Stimulated activated effector memory CD8-positive, alpha-beta T cell treated with anti-CD3 and anti-CD28 coated beads, Interleukin-12 subunit alpha, Interleukin-12 subunit beta, amount 100 ng/mL, for 72 hours (primary cell): ENCODE results near the gene KRT72.

Experiments
- ATAC-seq: fragments of 150-1000 bp; cut with Tn5 transposase; 2 replicates; pipeline ENCODE4 v1.10.0; 2021
- DNase-seq, 2 donors: peaks; one replicate each; pipeline ENCODE4 v3.0.0; 2021 to 2022; ENCODE audit warnings: low spot score in 2 of 2
- H3K27ac Mint-ChIP-seq: one replicate; pipeline ENCODE4 v1.8.0; 2022; ENCODE audit warnings: mild to moderate bottlenecking, mixed read lengths
- H3K36me3 Mint-ChIP-seq: one replicate; pipeline ENCODE4 v1.8.0; 2022; ENCODE audit warnings: mild to moderate bottlenecking, mixed read lengths
- H3K4me1 Mint-ChIP-seq: one replicate; pipeline ENCODE4 v1.8.0; 2022; ENCODE audit warnings: mixed read lengths
- H3K4me3 Mint-ChIP-seq: one replicate; pipeline ENCODE4 v1.8.0; 2022; ENCODE audit warnings: mild to moderate bottlenecking, mixed read lengths
- H3K9me3 Mint-ChIP-seq: one replicate; pipeline ENCODE4 v1.8.0; 2022; ENCODE audit warnings: mixed read lengths

The KRT72 gene

GRCh38 chr12:52617403-52617785 is 16.1 kb upstream of the KRT72 start:
- ATAC-seq = no peak
- Mint-ChIP-seq H3K4me3 (no peak overlapping the region), H3K36me3 (no peaks in the 10 kb centered on the region), H3K4me1 (peaks cover 21% of the 10 kb centered on the region), H3K9me3 (no peaks in the 10 kb centered on the region), H3K27ac (peak overlapping the region; percentile 13)
- DNase-seq = peak in 1 of 2 donors; percentile 30

GRCh38 chr12:52616680-52617402 is 15.6 kb upstream of the KRT72 start:
- peaks cover 22% of the 10 kb centered on the region for H3K4me1 Mint-ChIP-seq
- peak in 1 of 2 donors; percentile 32 for DNase-seq
- no peak for ATAC-seq
- no peaks in the 10 kb centered on the region for H3K9me3 Mint-ChIP-seq
- peak overlapping the region; percentile 13 for H3K27ac Mint-ChIP-seq
- no peak overlapping the region for H3K4me3 Mint-ChIP-seq
- H3K36me3 Mint-ChIP-seq = no peaks in the 10 kb centered on the region

- H3K36me3 Mint-ChIP-seq = no peaks in the 10 kb centered on the region
- H3K9me3 Mint-ChIP-seq = no peaks in the 10 kb centered on the region
- no peak overlapping the region for H3K4me3 Mint-ChIP-seq
- H3K27ac Mint-ChIP-seq = peak overlapping the region; percentile 67
- DNase-seq (peak in 1 of 2 donors; percentile 29), ATAC-seq (no peak)
- H3K4me1 Mint-ChIP-seq = peaks cover 26% of the 10 kb centered on the region
Observed at GRCh38 chr12:52615912-52616311, 14.6 kb upstream of the KRT72 start.

- H3K4me1 Mint-ChIP-seq = peaks cover 32% of the 10 kb centered on the region
- ATAC-seq (peak; percentile 82), DNase-seq (peak in 1 of 2 donors; percentile 46)
- H3K9me3 Mint-ChIP-seq = no peaks in the 10 kb centered on the region
- H3K27ac Mint-ChIP-seq = peak overlapping the region; percentile 67
- H3K36me3 Mint-ChIP-seq = no peaks in the 10 kb centered on the region
- no peak overlapping the region for H3K4me3 Mint-ChIP-seq
Observed at GRCh38 chr12:52615208-52615868, 14.1 kb upstream of the KRT72 start.

- DNase-seq = peak in 1 of 2 donors; percentile 38
- H3K36me3 Mint-ChIP-seq = no peaks in the 10 kb centered on the region
- H3K27ac Mint-ChIP-seq = peak overlapping the region; percentile 11
- H3K9me3 Mint-ChIP-seq = no peaks in the 10 kb centered on the region
- ATAC-seq = no peak
- H3K4me3 Mint-ChIP-seq = no peak overlapping the region
- H3K4me1 Mint-ChIP-seq = peaks cover 36% of the 10 kb centered on the region
Observed at GRCh38 chr12:52614381-52615207, 13.3 kb upstream of the KRT72 start.

- Mint-ChIP-seq H3K27ac (peak overlapping the region; percentile 11), H3K36me3 (no peaks in the 10 kb centered on the region), H3K9me3 (no peaks in the 10 kb centered on the region), H3K4me3 (no peak overlapping the region), H3K4me1 (peaks cover 36% of the 10 kb centered on the region)
- DNase-seq = peak in 1 of 2 donors; percentile 23
- no peak for ATAC-seq
Observed at GRCh38 chr12:52613384-52614030, 12.2 kb upstream of the KRT72 start.

- H3K27ac Mint-ChIP-seq = no peak overlapping the region
- no peak for DNase-seq
- no peaks in the 10 kb centered on the region for H3K36me3 Mint-ChIP-seq
- H3K4me3 Mint-ChIP-seq = no peak overlapping the region
- H3K4me1 Mint-ChIP-seq = peaks cover 36% of the 10 kb centered on the region
- H3K9me3 Mint-ChIP-seq = no peaks in the 10 kb centered on the region
- ATAC-seq = no peak
Observed at GRCh38 chr12:52612431-52613383, 11.4 kb upstream of the KRT72 start.

- ATAC-seq (no peak), DNase-seq (no peak)
- peaks cover 33% of the 10 kb centered on the region for H3K4me1 Mint-ChIP-seq
Observed at GRCh38 chr12:52611080-52611468, 9.8 kb upstream of the KRT72 start.

GRCh38 chr12:52608826-52609630 is 7.8 kb upstream of the KRT72 start:
- H3K27ac Mint-ChIP-seq = no peak overlapping the region
- peaks cover 20% of the 10 kb centered on the region for H3K4me1 Mint-ChIP-seq
- H3K36me3 Mint-ChIP-seq = no peaks in the 10 kb centered on the region
- no peak overlapping the region for H3K4me3 Mint-ChIP-seq
- DNase-seq = no peak
- no peak for ATAC-seq
- H3K9me3 Mint-ChIP-seq = no peaks in the 10 kb centered on the region

More at GRCh38 chr12:52611080-52611468, 9.8 kb upstream of the KRT72 start:
- no peak overlapping the region for H3K4me3 Mint-ChIP-seq
- peak overlapping the region; percentile 30 for H3K27ac Mint-ChIP-seq
- no peaks in the 10 kb centered on the region for H3K9me3 Mint-ChIP-seq
- no peaks in the 10 kb centered on the region for H3K36me3 Mint-ChIP-seq

- Mint-ChIP-seq H3K4me1 (peaks cover 15% of the 10 kb centered on the region), H3K4me3 (no peak overlapping the region), H3K36me3 (no peaks in the 10 kb centered on the region), H3K27ac (no peak overlapping the region), H3K9me3 (no peaks in the 10 kb centered on the region)
- no peak for DNase-seq
- no peak for ATAC-seq
Observed at GRCh38 chr12:52608161-52608560, 6.9 kb upstream of the KRT72 start.

GRCh38 chr12:52607314-52607713 is 6.1 kb upstream of the KRT72 start:
- ATAC-seq (no peak), DNase-seq (no peak)
- no peaks in the 10 kb centered on the region for H3K36me3 Mint-ChIP-seq
- no peak overlapping the region for H3K4me3 Mint-ChIP-seq
- H3K27ac Mint-ChIP-seq = no peak overlapping the region
- H3K9me3 Mint-ChIP-seq = no peaks in the 10 kb centered on the region
- peaks cover 15% of the 10 kb centered on the region for H3K4me1 Mint-ChIP-seq

- ATAC-seq = no peak
- H3K4me1 Mint-ChIP-seq = peaks cover 12% of the 10 kb centered on the region
- H3K36me3 Mint-ChIP-seq = no peaks in the 10 kb centered on the region
- H3K9me3 Mint-ChIP-seq = no peaks in the 10 kb centered on the region
- H3K27ac Mint-ChIP-seq = no peak overlapping the region
- no peak for DNase-seq
- no peak overlapping the region for H3K4me3 Mint-ChIP-seq
Observed at GRCh38 chr12:52606581-52607218, 5.4 kb upstream of the KRT72 start.

- DNase-seq (no peak), ATAC-seq (no peak)
- Mint-ChIP-seq H3K27ac (no peak overlapping the region), H3K4me3 (no peak overlapping the region), H3K36me3 (no peaks in the 10 kb centered on the region), H3K9me3 (no peaks in the 10 kb centered on the region), H3K4me1 (peaks cover 11% of the 10 kb centered on the region)
Observed at GRCh38 chr12:52606096-52606495, 4.8 kb upstream of the KRT72 start.
